GM23338 (cell line): ENCODE data around the gene DUSP5. TPM values are rescaled to one million over a fixed set of nuclear protein-coding genes. Genes with fewer than 3 reads are reported as not detected.

Source experiments
- ATAC-seq: fragments of 200-7000 bp; cut with Tn5 transposase; 3 replicates; pipeline ENCODE4 v1.9.1; 2020
- DNase-seq: peaks from one replicate; pipeline ENCODE4 v3.0.0-alpha.2; 2015; ENCODE audit warnings: low spot score
- H2AFZ ChIP-seq: fragments of 200-600 bp; sonication (generic); 2 replicates; pipeline ENCODE4 v1.8.0; 2016; ENCODE audit warnings: antibody characterized with exemption, mild to moderate bottlenecking, moderate library complexity
- H3F3A ChIP-seq: fragments of 200-600 bp; sonication (generic); replicated peaks from 2 replicates; pipeline ENCODE4 v1.8.0; 2017; ENCODE audit warnings: antibody characterized with exemption, mixed run types, low read depth
- H3K27ac ChIP-seq: fragments of 200-600 bp; sonication (generic); 2 replicates; pipeline ENCODE4 v1.6.1; 2016; ENCODE audit warnings: low read depth
- H3K27me3 ChIP-seq: fragments of 200-600 bp; sonication (generic); 2 replicates; pipeline ENCODE4 v1.8.0; 2016; ENCODE audit warnings: mild to moderate bottlenecking, mixed run types, moderate library complexity; ENCODE audit not compliant: insufficient read depth
- H3K36me3 ChIP-seq: fragments of 200-600 bp; sonication (generic); 2 replicates; pipeline ENCODE4 v1.8.0; 2016; ENCODE audit warnings: mild to moderate bottlenecking; ENCODE audit not compliant: insufficient read depth
- H3K4me1 ChIP-seq: fragments of 200-600 bp; sonication (generic); 2 replicates; pipeline ENCODE4 v1.8.0; 2016; ENCODE audit warnings: mild to moderate bottlenecking, moderate library complexity; ENCODE audit not compliant: insufficient read depth
- H3K4me2 ChIP-seq: fragments of 200-600 bp; sonication (generic); 2 replicates; pipeline ENCODE4 v1.7.1; 2017; ENCODE audit warnings: mixed run types
- H3K4me3 ChIP-seq: fragments of 200-600 bp; sonication (generic); 2 replicates; pipeline ENCODE4 v1.6.1; 2016; ENCODE audit warnings: mixed run types
- H3K79me2 ChIP-seq: fragments of 200-600 bp; sonication (generic); replicated peaks from 2 replicates; pipeline ENCODE4 v1.8.0; 2017; ENCODE audit warnings: mild to moderate bottlenecking; ENCODE audit not compliant: insufficient read depth
- H3K9me2 ChIP-seq: fragments of 200-600 bp; sonication (generic); 2 replicates; pipeline ENCODE4 v1.8.0; 2017; ENCODE audit not compliant: insufficient read depth
- H4K20me1 ChIP-seq: fragments of 200-600 bp; sonication (generic); replicated peaks from 2 replicates; pipeline ENCODE4 v1.8.0; 2017; ENCODE audit warnings: mild to moderate bottlenecking; ENCODE audit not compliant: insufficient read depth
- H3K27ac Mint-ChIP-seq: 2 replicates; pipeline ENCODE4 v1.8.0; 2020; ENCODE audit warnings: inconsistent platforms, mild to moderate bottlenecking, moderate library complexity, mixed read lengths
- H3K27me3 Mint-ChIP-seq: 3 replicates; pipeline ENCODE4 v1.8.0; 2022; ENCODE audit warnings: low read depth, mild to moderate bottlenecking, moderate library complexity, mixed read lengths, inconsistent platforms; ENCODE audit not compliant: insufficient read depth, poor library complexity
- H3K36me3 Mint-ChIP-seq: 3 replicates; pipeline ENCODE4 v1.8.0; 2021; ENCODE audit warnings: low read depth, mild to moderate bottlenecking, inconsistent platforms, moderate library complexity, mixed read lengths
- H3K4me1 Mint-ChIP-seq: 3 replicates; pipeline ENCODE4 v1.8.0; 2020; ENCODE audit warnings: mild to moderate bottlenecking, inconsistent platforms, mixed read lengths
- H3K4me3 Mint-ChIP-seq: 3 replicates; pipeline ENCODE4 v1.8.0; 2021; ENCODE audit warnings: moderate library complexity, mild to moderate bottlenecking, inconsistent platforms, mixed read lengths
- H3K9me3 Mint-ChIP-seq: 3 replicates; pipeline ENCODE4 v1.8.0; 2020; ENCODE audit warnings: moderate library complexity, mild to moderate bottlenecking, inconsistent platforms, mixed read lengths
- CREB1 ChIP-seq: fragments of 250-450 bp; sonication (Bioruptor Pico); IDR thresholded peaks from 2 replicates; pipeline ENCODE4 v1.5.0; 2020; ENCODE audit warnings: low read depth, mild to moderate bottlenecking, moderate library complexity
- ETS1 ChIP-seq: IDR thresholded peaks from 2 replicates; pipeline ENCODE4 v1.6.1; 2016; ENCODE audit warnings: antibody characterized with exemption
- EZH2 ChIP-seq: fragments of 200-600 bp; sonication (generic); IDR thresholded peaks from one replicate; pipeline ENCODE4 v1.8.0; 2017; ENCODE audit warnings: antibody characterized with exemption, mild to moderate bottlenecking, low read depth; ENCODE audit not compliant: unreplicated experiment
- JUNB ChIP-seq: IDR thresholded peaks from one replicate; pipeline ENCODE4 v1.6.1; 2016; ENCODE audit warnings: antibody characterized with exemption; ENCODE audit not compliant: unreplicated experiment
- NANOG ChIP-seq: IDR thresholded peaks from 2 replicates; pipeline ENCODE4 v1.6.1; 2016; ENCODE audit warnings: antibody characterized with exemption, borderline replicate concordance
- REST ChIP-seq: IDR thresholded peaks from one replicate; pipeline ENCODE4 v1.6.1; 2018; ENCODE audit warnings: antibody characterized with exemption; ENCODE audit not compliant: unreplicated experiment
- STAT1 ChIP-seq: IDR thresholded peaks from one replicate; pipeline ENCODE4 v1.6.1; 2016; ENCODE audit warnings: antibody characterized with exemption; ENCODE audit not compliant: unreplicated experiment
- ZNF114 ChIP-seq: fragments of 250-450 bp; sonication (Bioruptor Pico); IDR thresholded peaks from 2 replicates; pipeline ENCODE4 v1.5.0; 2020; ENCODE audit warnings: mild to moderate bottlenecking, moderate library complexity
- ZNF331 ChIP-seq: fragments of 250-450 bp; sonication (Bioruptor Pico); IDR thresholded peaks from 2 replicates; pipeline ENCODE4 v1.5.0; 2020; ENCODE audit warnings: low read depth, mild to moderate bottlenecking, moderate library complexity
- ZNF462 ChIP-seq: fragments of 250-450 bp; sonication (Bioruptor Pico); IDR thresholded peaks from 2 replicates; pipeline ENCODE4 v1.5.0; 2020; ENCODE audit warnings: mild to moderate bottlenecking, moderate library complexity
- polyA plus RNA-seq: library from polyadenylated mRNA; unstranded; fragments of >200 nt; fragmentation: Nextera tagmentation; extraction: Ambion mirVana; gene quantifications from 2 replicates; pipeline ENCODE4 v1.2.1, GENCODE V29; 2016
- total RNA-seq: library from RNA; depleted of rRNA; stranded (reverse); fragments of >200 nt; shearing (Covaris generic); gene quantifications from 2 replicates; pipeline ENCODE4 v1.2.3, GENCODE V29; 2014
- TF ChIP-seq, protein P1 (sequence below), 2 experiments: fragments of 200-600 bp in 1 of 2; sonication (generic) in 1 of 2; conservative IDR thresholded peaks; 2 replicates each; pipeline versions ENCODE4 v1.5.1 to v1.6.1; 2016 to 2017; ENCODE audit warnings: antibody characterized with exemption in 2 of 2, low read depth in 2 of 2, mild to moderate bottlenecking in 2 of 2, moderate library complexity in 1 of 2

DUSP5 gene
- total and polyA plus RNA-seq, 2 experiments from 2014 or later, result 10.8 to 35.9 TPM

DNA sequence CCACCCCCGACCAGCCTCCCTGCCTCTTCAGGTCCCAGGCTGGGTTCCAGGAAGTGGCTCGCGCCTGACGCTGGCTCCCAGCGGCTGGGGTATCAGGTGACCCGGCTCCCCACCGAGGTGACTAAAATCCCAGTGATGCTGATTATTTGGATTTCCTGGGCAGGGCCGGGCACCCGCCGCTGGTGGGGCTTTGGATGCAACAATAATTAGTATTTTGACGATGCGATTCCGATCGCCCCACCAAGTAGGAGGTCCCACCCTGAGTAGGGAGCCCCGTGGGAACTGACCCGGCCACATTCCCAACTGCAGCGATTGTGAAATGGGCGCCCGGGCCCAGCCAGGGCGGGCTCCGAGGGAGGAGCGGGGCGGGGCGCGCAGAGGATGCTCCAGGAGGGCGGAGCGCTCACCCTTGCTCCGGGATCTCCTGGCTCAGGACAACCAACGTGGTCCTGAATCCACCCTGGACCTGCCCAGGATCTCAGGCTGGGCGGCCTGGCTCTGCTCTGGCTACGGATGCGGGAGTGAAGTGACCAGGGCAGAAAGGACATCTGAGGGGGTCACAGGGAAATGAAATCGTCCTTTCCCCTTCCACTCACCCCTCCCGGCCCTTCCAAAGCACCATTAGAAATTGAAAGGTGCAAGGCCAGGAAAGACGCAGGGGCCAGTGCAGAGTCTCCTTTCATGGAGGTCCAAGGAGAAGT, 32.6 kb downstream of the DUSP5 start (continued):
- TF ChIP-seq ETS1, result 0 out of 2 replicates have a peak, but pooled peaks have one; percentile 38
- TF ChIP-seq EZH2, result no peak
- TF ChIP-seq CREB1 (CRISPR knock-in tag), result no peak

DNA sequence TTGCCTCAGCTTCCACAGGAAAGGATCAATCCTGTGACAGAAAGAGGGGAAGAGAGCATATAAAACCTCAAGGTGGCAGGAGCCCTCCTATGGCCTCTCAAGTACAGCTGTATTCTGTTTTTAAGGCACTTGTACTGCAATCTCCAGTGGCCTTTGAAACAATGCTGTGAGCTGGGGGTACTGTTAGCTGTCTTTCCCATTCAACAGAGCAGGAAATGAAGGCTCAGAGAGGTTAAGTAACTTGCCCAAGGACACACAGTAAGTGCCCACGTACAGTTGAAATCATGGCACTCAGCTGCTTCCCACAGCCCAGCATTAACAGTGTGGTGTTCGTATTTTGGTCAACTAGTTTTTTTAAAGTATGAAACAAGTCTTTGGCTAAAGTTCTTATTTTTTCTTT, 34.0 kb downstream of the DUSP5 start:
- Mint-ChIP-seq H3K36me3 (no peaks in the 10 kb centered on the region), H3K4me3 (no peak overlapping the region), H3K4me1 (peaks cover 44% of the 10 kb centered on the region), H3K9me3 (no peaks in the 10 kb centered on the region), H3K27me3 (peaks cover 8% of the 10 kb centered on the region), H3K27ac (no peak overlapping the region)
- Histone ChIP-seq H3K79me2 (no peaks in the 10 kb centered on the region), H3K4me3 (no peak overlapping the region), H3K27ac (no peak overlapping the region), H2AFZ (no peak overlapping the region), H3K4me1 (peaks cover 34% of the 10 kb centered on the region), H3K9me2 (no peaks in the 10 kb centered on the region), H3K4me2 (no peak overlapping the region), H3K27me3 (no peaks in the 10 kb centered on the region), H4K20me1 (no peaks in the 10 kb centered on the region), H3F3A (no peaks in the 10 kb centered on the region), H3K36me3 (no peaks in the 10 kb centered on the region)
- DNase-seq (no peak), ATAC-seq (no peak)
- TF ChIP-seq ETS1 (no peak), JUNB (no peak), ZNF114 (no peak), STAT1 (no peak), ZNF462 (CRISPR knock-in tag) (no peak), NANOG (no peak), ZNF331 (CRISPR knock-in tag) (no peak), REST (no peak)
- TF ChIP-seq, protein P1, sequence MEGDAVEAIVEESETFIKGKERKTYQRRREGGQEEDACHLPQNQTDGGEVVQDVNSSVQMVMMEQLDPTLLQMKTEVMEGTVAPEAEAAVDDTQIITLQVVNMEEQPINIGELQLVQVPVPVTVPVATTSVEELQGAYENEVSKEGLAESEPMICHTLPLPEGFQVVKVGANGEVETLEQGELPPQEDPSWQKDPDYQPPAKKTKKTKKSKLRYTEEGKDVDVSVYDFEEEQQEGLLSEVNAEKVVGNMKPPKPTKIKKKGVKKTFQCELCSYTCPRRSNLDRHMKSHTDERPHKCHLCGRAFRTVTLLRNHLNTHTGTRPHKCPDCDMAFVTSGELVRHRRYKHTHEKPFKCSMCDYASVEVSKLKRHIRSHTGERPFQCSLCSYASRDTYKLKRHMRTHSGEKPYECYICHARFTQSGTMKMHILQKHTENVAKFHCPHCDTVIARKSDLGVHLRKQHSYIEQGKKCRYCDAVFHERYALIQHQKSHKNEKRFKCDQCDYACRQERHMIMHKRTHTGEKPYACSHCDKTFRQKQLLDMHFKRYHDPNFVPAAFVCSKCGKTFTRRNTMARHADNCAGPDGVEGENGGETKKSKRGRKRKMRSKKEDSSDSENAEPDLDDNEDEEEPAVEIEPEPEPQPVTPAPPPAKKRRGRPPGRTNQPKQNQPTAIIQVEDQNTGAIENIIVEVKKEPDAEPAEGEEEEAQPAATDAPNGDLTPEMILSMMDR (conservative IDR thresholded peaks at IDR 0.05; ENCODE audit: low read depth in 2 of 2), result no peak
